PC-3 (cell line): ENCODE results near the gene ELF4. TPM values are rescaled to one million over a fixed set of nuclear protein-coding genes. Genes with fewer than 3 reads are reported as not detected.

Experiments
- ATAC-seq: fragments of 200-7000 bp; cut with Tn5 transposase; 2 replicates; pipeline ENCODE4 v1.9.1; 2020; ENCODE audit warnings: mild to moderate bottlenecking, moderate library complexity
- Bru-seq: library from RNA; stranded (reverse); fragments of 400-500 nt; gene quantifications from one replicate; lab custom pipeline; 2021; lab: Mats Ljungman, UMichigan
- BruChase-seq, 2 experiments: library from RNA; stranded (reverse); fragments of 400-500 nt; gene quantifications; one replicate each; lab custom pipeline; 2021; lab: Mats Ljungman, UMichigan
- BruUV-seq: library from RNA; stranded (reverse); fragments of 400-500 nt; replicated peaks from 2 replicates; lab custom pipeline; 2021; lab: Mats Ljungman, UMichigan
- CTCF ChIA-PET: fragments of 300-600 bp; sonication (Branson Sonifier 250); formaldehyde crosslinking; loops from one replicate; lab custom pipeline; 2022; ENCODE audit warnings: antibody characterized with exemption; lab: Charles Lee
- POLR2A ChIA-PET: fragments of 300-600 bp; sonication (Branson Sonifier 250); formaldehyde crosslinking; loops from one replicate; lab custom pipeline; 2022; ENCODE audit warnings: antibody characterized with exemption; ENCODE audit not compliant: unreplicated experiment; lab: Charles Lee
- DNase-seq: peaks from one replicate; pipeline ENCODE4 v3.0.0-alpha.2; 2015
- H2AFZ ChIP-seq: fragments of 300-600 bp; sonication (generic); 2 replicates; pipeline ENCODE4 v1.6.0; 2016; ENCODE audit warnings: antibody characterized with exemption, low read length
- H3F3A ChIP-seq: fragments of 300-600 bp; sonication (generic); one replicate; pipeline ENCODE4 v1.6.0; 2017; ENCODE audit warnings: antibody characterized with exemption, low read length, control low read depth, mild to moderate bottlenecking; ENCODE audit not compliant: unreplicated experiment
- H3K27ac ChIP-seq: fragments of 300-600 bp; sonication (generic); 2 replicates; pipeline ENCODE4 v1.5.1; 2016; ENCODE audit warnings: mild to moderate bottlenecking, low read length
- H3K27me3 ChIP-seq: fragments of 300-600 bp; sonication (generic); 2 replicates; pipeline ENCODE4 v1.6.1; 2016; ENCODE audit warnings: low read length, mixed read lengths
- H3K36me3 ChIP-seq: fragments of 300-600 bp; sonication (generic); 2 replicates; pipeline ENCODE4 v1.6.1; 2016; ENCODE audit warnings: low read depth, mixed run types, low read length, mixed read lengths
- H3K4me1 ChIP-seq: fragments of 300-600 bp; sonication (generic); 2 replicates; pipeline ENCODE4 v1.5.1; 2016; ENCODE audit warnings: low read length; ENCODE audit not compliant: insufficient read depth
- H3K4me2 ChIP-seq: fragments of 300-600 bp; sonication (generic); 2 replicates; pipeline ENCODE4 v1.6.0; 2016; ENCODE audit warnings: low read length
- H3K4me3 ChIP-seq: fragments of 300-600 bp; sonication (generic); 2 replicates; pipeline ENCODE4 v1.5.1; 2016; ENCODE audit warnings: mild to moderate bottlenecking, low read length, mixed read lengths
- H3K79me2 ChIP-seq: fragments of 300-600 bp; sonication (generic); 2 replicates; pipeline ENCODE4 v1.6.1; 2017; ENCODE audit warnings: low read length, mixed read lengths
- H3K9ac ChIP-seq: fragments of 300-600 bp; sonication (generic); 2 replicates; pipeline ENCODE4 v1.6.0; 2016; ENCODE audit warnings: mild to moderate bottlenecking, low read length
- H3K9me2 ChIP-seq: fragments of 300-600 bp; sonication (generic); replicated peaks from 2 replicates; pipeline ENCODE4 v1.6.1; 2016; ENCODE audit warnings: mixed run types, low read length, mixed read lengths
- H3K9me3 ChIP-seq: fragments of 300-600 bp; sonication (generic); 2 replicates; pipeline ENCODE4 v1.6.1; 2016; ENCODE audit warnings: low read length, mixed read lengths
- H4K20me1 ChIP-seq: fragments of 300-600 bp; sonication (generic); 2 replicates; pipeline ENCODE4 v1.6.1; 2016; ENCODE audit warnings: low read length, mixed read lengths
- CTCF ChIP-seq: fragments of 300-600 bp; sonication (generic); conservative IDR thresholded peaks from 2 replicates; pipeline ENCODE4 v1.5.1; 2017; ENCODE audit warnings: antibody characterized with exemption, low read depth, mild to moderate bottlenecking, low read length
- EZH2 ChIP-seq: fragments of 300-600 bp; sonication (generic); IDR thresholded peaks from one replicate; pipeline ENCODE4 v1.6.1; 2017; ENCODE audit warnings: antibody characterized with exemption, mild to moderate bottlenecking, low read length; ENCODE audit not compliant: unreplicated experiment
- EZH2phosphoT487 ChIP-seq: fragments of 300-600 bp; sonication (generic); IDR thresholded peaks from 2 replicates; pipeline ENCODE4 v1.6.1; 2018; ENCODE audit warnings: mild to moderate bottlenecking, antibody characterized with exemption, low read length, borderline replicate concordance
- intact Hi-C: fragments of 100-400 bp; cut with micrococcal nuclease; formaldehyde crosslinking; loops from 2 replicates; pipeline ENCODE4 v1.9.0; 2023
- long read RNA-seq: library from polyadenylated mRNA; unstranded; transcript quantifications from one replicate; pipeline ENCODE4 v2.0.0, GENCODE V29; 2021; ENCODE audit not compliant: unreplicated experiment
- total RNA-seq: library from RNA; depleted of rRNA; stranded (reverse); fragments of >200 nt; gene quantifications from 2 replicates; pipeline ENCODE4 v1.2.3, GENCODE V29; 2014; rRNA removed

ELF4 gene
- 23.4 and 23.8 TPM in 2 replicates for total RNA-seq
- percentile 61 among the genes with signal in this experiment for Bru-seq, nascent RNA
- BruChase-seq, experiment 1, labeled RNA remaining after a 6-hour chase: percentile 73 among the genes with signal in this experiment
- percentile 65 among the genes with signal in this experiment for BruChase-seq, experiment 2, labeled RNA remaining after a 2-hour chase
- long read RNA-seq, full-length matches to known transcripts: 8 of 24 reads
- long read RNA-seq, partial matches to known transcripts: 3 of 24 reads
- long read RNA-seq, other reads (novel, unspliced or antisense): 13 of 24 reads

GRCh38 chrX:130110379-130111219 is at the start of gene ELF4:
TSS of gene ELF4 (minus strand) at chrX:130110497. CDS start at chrX:130081330, 29,167 bp downstream.
- H3K4me2 ChIP-seq: peak within 1 kb of the TSS; percentile 98
- ATAC-seq (peak; percentile 52), DNase-seq (peak; percentile 68)
- peak within 1 kb of the TSS; percentile 98 for H3K9ac ChIP-seq
- peak within 1 kb of the TSS; percentile 55 for H2AFZ ChIP-seq
- POLR2A ChIA-PET: no interaction called here
- peaks cover 46% of the 10 kb centered on the region for H3K79me2 ChIP-seq
- no peaks in the 10 kb centered on the region for H3K9me2 ChIP-seq
- no peaks in the 10 kb centered on the region for H3K27me3 ChIP-seq
- no peaks in the 10 kb centered on the region for H3F3A ChIP-seq
- CTCF ChIA-PET: no interaction called here
- peaks cover 11% of the 10 kb centered on the region; the same call in 1 of the 2 replicates for H4K20me1 ChIP-seq
- H3K4me3 ChIP-seq: peak within 1 kb of the TSS; percentile 90
- peak within 1 kb of the TSS; percentile 87 for H3K27ac ChIP-seq
- H3K4me1 ChIP-seq: peaks cover 34% of the 10 kb centered on the region
- TF ChIP-seq EZH2 (no peak), EZH2phosphoT487 (no peak), CTCF (no peak)
- no TSS peak for BruUV-seq
- no peaks in the 10 kb centered on the region for H3K9me3 ChIP-seq
- H3K36me3 ChIP-seq: no peaks in the 10 kb centered on the region
- intact Hi-C loops: loop anchor here (10.0 kb wide), 1 partner anchor 54 kb away; the partner anchor contains the start of gene AIFM1

- no peak overlapping the region for H3K9ac ChIP-seq
- no peaks in the 10 kb centered on the region for H3K27me3 ChIP-seq
- ATAC-seq (no peak), DNase-seq (no peak)
- H3K79me2 ChIP-seq: peaks cover 52% of the 10 kb centered on the region
- H3K27ac ChIP-seq: no peak overlapping the region
- TF ChIP-seq CTCF: no peak
- TF ChIP-seq EZH2: no peak
- no peak for TF ChIP-seq EZH2phosphoT487
- no peak overlapping the region for H3K4me3 ChIP-seq
- ChIA-PET CTCF (no interaction called here), POLR2A (no interaction called here)
- no peaks in the 10 kb centered on the region for H4K20me1 ChIP-seq
- peaks cover 6% of the 10 kb centered on the region for H3K4me1 ChIP-seq
- intact Hi-C loops: loop anchor here (10.0 kb wide), 1 partner anchor 45 kb away; the partner anchor contains the start of gene ELF4
- H3F3A ChIP-seq: no peaks in the 10 kb centered on the region
- no peak overlapping the region for H3K4me2 ChIP-seq
- H3K9me3 ChIP-seq: no peaks in the 10 kb centered on the region
- no peaks in the 10 kb centered on the region; the same call in 1 of the 2 replicates for H3K36me3 ChIP-seq
- no peak overlapping the region for H2AFZ ChIP-seq
- no peaks in the 10 kb centered on the region for H3K9me2 ChIP-seq
- BruUV-seq: no TSS peak
Measured at GRCh38 chrX:130159776-130160175, 49.5 kb upstream of the ELF4 start.
